ENCODE results near the gene GNA12.

Gene GNA12

GRCh38 chr7:2710286-2710655 lies 133.8 kb downstream of the GNA12 start:
- no peak for TF ChIP-seq CTCF (conservative IDR thresholded peaks at IDR 0.05; ENCODE audit: control insufficient read depth, insufficient read depth, low read depth, low read length)
- DNase-seq (ENCODE audit: low read depth): no peak
- H3K4me3 ChIP-seq (ENCODE audit: control insufficient read depth, low read depth, low read length): no peak overlapping the region

- peak; percentile 42 for DNase-seq (ENCODE audit: low read depth)
- peak; percentile 74 for TF ChIP-seq CTCF (conservative IDR thresholded peaks at IDR 0.05; ENCODE audit: control insufficient read depth, insufficient read depth, low read depth, low read length)
- H3K4me3 ChIP-seq (ENCODE audit: control insufficient read depth, low read depth, low read length): peak overlapping the region; percentile 7
Measured at GRCh38 chr7:2709553-2710285, 134.4 kb downstream of the GNA12 start.

- DNase-seq (ENCODE audit: low read depth): no peak
- TF ChIP-seq CTCF (conservative IDR thresholded peaks at IDR 0.05; ENCODE audit: control insufficient read depth, insufficient read depth, low read depth, low read length): no peak
- no peak overlapping the region for H3K4me3 ChIP-seq (ENCODE audit: control insufficient read depth, low read depth, low read length)
Measured at GRCh38 chr7:2708547-2709310, 135.4 kb downstream of the GNA12 start.

- no peak overlapping the region for H3K4me3 ChIP-seq (ENCODE audit: control insufficient read depth, low read depth, low read length)
- no peak for TF ChIP-seq CTCF (conservative IDR thresholded peaks at IDR 0.05; ENCODE audit: control insufficient read depth, insufficient read depth, low read depth, low read length)
- DNase-seq (ENCODE audit: low read depth): no peak
Measured at GRCh38 chr7:2708041-2708440, 136.1 kb downstream of the GNA12 start.

GRCh38 chr7:2707481-2707880 lies 136.6 kb downstream of the GNA12 start:
- H3K4me3 ChIP-seq (ENCODE audit: control insufficient read depth, low read depth, low read length): no peak overlapping the region
- TF ChIP-seq CTCF (conservative IDR thresholded peaks at IDR 0.05; ENCODE audit: control insufficient read depth, insufficient read depth, low read depth, low read length): no peak

GRCh38 chr7:2706685-2707126 lies 137.4 kb downstream of the GNA12 start:
- no peak for DNase-seq (ENCODE audit: low read depth)
- H3K4me3 ChIP-seq (ENCODE audit: control insufficient read depth, low read depth, low read length): no peak overlapping the region
- no peak for TF ChIP-seq CTCF (conservative IDR thresholded peaks at IDR 0.05; ENCODE audit: control insufficient read depth, insufficient read depth, low read depth, low read length)

More at GRCh38 chr7:2707481-2707880, 136.6 kb downstream of the GNA12 start:
- DNase-seq (ENCODE audit: low read depth): no peak

Measured in fibroblast of mammary gland (primary cell).